Activated T-cell treated with anti-CD3 and anti-CD28 coated beads, Interleukin-2, amount 50 U/mL, for 1 hour (primary cell): ENCODE results near the gene C10orf90.
"Not testable (repeated sequence)": the region's sequence is repeated elsewhere in the genome, so short reads cannot be mapped to it uniquely, and the experiment has no call there.

Experiments
- DNase-seq: peaks from one replicate; pipeline ENCODE4 v3.0.0-alpha.2; 2020

The C10orf90 gene

DNA sequence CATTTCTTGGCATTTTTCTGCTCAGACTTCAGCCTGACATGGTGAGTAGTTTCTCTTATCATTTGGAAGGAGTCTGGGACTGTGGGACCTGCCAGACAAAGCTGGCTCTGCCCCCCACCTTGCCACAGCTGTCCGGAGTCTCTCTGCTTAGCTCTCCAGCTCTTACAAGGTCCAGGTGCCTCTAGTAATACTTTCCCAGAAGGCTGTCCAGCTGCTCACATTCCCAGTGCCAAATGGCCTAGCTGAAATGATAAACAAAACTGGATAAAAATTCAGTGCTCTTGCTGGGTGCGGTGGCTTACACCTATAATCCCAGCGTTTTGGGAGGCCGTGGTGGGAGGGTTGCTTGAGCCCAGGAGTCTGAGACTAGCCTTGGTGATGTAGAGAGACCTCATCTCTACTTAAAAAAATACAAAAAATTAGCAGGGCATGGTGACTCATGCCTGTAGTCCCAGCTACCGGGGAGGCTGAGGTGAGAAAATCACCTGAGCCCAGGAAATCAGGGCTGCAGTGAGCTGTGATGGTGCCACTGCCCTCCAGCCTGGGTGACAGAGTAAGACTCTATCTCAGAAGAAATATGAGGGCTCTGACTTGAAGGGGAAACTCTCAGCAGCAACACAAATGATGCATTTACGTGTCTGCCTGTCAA is 86.8 kb downstream of the C10orf90 start:
- DNase-seq: no peak

DNA sequence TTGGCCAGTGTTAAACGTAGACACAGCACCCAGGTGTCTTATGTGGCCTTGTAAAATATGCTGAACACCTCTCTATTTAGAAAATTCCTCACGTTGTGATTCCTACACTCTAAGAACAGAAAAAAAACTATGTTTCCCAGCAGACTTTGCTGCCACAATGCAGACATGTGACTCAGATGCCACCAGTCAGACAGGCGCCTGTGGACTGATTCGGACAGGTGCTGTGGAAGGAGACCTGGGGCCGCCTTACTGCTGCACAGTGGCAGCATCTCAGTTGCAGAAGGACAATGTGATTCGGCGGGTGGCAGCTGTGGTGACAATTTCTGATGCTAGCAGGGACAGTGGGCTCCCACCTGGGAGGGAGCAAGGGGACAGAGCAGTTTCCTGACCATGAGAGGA is 88.8 kb downstream of the C10orf90 start:
- DNase-seq: no peak

DNA sequence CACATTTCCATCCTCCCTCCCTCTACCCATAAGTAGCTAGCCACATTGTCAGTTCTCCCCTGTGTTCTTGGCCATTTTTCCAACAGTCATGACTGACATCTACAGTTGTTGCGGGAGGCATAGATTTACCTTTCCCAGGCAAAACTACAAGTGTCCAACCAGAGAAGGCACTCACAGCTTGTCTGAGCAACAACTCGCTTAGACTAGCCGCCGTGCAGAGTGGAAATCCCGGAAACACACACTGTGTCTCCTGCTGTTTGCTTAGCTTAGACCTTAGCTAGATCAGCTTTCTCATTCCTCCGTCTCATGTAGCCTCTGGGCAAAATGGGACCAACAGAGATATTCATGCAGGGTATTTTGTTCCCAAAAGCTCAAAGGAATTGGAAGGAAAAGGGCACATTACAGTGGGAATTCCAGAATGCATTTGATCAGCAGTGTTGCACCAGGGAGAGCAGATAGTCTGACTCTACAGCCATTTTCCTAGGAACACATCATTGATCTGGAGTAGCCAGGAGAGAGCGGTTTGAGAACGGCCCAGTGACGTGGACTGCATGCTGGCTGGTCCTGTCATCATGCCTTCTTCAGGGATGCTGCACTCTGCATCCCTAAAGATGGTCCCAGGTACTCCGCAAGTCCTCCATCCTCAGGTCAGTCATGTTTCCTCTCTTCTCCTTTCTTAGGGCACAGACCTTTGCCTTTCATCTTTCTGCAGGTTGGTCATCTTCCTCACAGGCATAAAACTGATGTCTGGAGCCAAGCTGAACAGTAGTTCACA is 89.4 kb downstream of the C10orf90 start:
- no peak for DNase-seq

DNA sequence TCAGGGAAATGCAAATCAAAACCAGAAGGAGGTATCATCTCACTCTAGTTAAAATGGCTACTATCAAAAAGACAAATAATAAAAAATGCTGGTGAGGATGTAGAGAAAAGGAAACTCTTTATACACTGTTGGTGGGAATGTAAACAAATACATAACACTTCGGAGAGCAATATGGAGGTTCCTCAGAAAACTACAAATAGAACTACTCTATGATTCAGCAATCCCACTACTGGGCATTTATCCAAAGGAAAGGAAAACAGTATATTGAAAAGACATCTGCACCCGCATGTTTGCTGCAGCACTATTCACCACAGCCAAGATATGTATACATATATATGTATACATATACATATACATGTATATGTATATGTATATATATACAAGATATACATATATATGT is 94.2 kb downstream of the C10orf90 start:
- no peak for DNase-seq

- no peak for DNase-seq
Measured at GRCh38 chr10:126570621-126571602, 99.6 kb downstream of the C10orf90 start.

- DNase-seq: no peak
Measured at GRCh38 chr10:126570245-126570570, 100.3 kb downstream of the C10orf90 start.

- no peak for DNase-seq
Measured at GRCh38 chr10:126569513-126570244, 100.8 kb downstream of the C10orf90 start.

- no peak for DNase-seq
Measured at GRCh38 chr10:126568809-126569385, 101.6 kb downstream of the C10orf90 start.

GRCh38 chr10:126565871-126566270 is 104.6 kb downstream of the C10orf90 start:
- DNase-seq: no peak

DNA sequence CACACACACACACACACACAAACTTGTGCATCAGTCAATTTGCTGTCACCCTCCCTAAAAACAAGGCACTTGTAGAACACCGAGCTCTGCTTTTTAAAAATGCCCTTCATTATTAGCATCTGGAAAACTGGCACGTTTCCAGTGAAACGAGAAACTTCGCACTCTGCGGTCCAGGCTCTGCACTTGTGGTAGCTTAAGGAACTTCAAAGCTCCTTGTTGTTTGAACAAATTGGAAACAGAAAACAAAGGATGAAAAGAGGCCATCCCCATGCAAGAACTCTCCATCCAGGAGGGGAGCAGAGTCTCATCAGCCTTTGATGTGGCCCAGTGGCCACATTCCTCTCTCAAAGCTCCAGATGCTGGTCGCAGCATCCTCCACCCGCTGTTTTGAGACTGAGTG is 105.1 kb downstream of the C10orf90 start:
- DNase-seq: no peak

DNA sequence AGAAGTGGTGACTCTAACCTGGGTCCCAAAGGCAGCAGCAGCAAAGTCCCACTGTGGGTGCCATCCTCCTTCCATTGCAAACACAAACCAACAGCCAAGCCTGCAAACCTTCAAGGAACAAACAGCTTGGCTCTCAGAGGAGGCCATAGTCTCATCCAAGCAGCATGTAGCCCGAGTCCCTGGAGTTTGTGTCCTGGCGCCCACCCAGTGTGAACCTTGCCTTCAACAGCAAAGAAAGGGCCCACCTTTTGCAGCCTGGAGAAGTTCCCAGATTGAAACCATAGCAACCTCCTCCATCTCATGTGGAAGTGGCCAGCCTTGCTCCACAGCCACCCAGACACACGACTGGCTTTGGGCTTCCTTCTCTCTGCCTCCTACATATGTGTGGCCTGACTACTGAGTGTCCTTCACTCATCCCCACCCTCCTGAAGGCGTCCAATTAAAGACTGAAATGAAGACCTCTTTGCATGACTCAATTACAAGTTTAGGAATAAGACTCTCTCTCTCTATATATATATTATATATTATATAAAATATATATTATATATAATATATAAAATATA is 106.1 kb downstream of the C10orf90 start:
- no peak for DNase-seq

DNA sequence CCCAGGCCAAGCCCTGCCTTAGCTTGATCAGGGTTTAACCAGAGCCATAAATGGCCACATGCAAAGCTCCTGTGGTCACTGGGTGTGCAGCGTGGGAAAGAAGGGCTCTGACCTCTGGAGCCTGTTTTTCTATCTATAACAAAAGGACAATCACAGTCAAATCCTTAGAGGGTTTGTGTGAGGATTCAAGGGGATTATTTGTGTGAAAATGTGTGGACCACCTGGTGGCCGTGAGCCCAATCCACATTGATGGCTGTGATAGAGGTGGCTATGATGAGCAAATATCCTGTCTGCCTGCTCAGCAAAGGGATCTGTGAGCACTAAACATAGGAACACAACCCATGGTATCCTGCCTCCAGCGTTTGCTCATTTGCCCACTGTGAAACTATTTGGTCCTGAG is 107.1 kb downstream of the C10orf90 start:
- no peak for DNase-seq

DNA sequence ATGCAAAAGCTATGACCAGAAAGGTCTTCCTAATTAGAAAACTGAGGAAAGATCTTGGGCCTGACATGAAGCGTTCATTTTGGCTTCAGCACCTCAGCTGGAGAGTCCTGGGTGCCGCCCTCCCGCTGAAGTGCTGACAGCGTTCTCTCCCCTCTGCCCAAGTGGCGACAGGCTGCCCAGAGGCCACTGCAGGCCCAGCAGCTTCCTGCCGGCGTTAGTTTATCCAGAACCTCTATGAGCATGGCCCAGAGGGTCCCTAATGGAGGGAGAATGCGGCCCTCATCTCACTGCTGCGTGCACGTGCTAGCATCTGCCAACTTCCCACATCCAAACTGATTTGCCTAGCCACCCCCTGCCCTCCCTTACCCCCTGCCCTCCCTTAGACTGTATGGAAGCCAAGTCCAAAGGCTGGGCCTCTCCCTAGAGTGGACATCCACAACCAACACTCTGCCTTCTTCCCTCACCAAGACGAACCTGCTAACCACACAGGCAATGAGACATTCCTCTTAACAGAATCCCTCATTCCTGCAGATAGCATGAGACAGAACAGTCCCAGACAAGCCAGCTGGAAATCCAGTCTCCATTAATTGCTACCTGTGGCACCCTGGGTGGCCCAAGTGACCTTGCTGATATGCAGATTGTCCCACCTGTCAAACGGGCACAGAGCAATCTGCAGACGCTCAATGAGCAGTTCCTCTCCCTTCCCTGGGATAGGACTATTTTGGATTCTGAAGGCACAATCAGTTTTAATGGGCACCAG is 108.4 kb downstream of the C10orf90 start:
- no peak for DNase-seq

- DNase-seq: no peak
Measured at GRCh38 chr10:126561294-126561920, 109.1 kb downstream of the C10orf90 start.

DNA sequence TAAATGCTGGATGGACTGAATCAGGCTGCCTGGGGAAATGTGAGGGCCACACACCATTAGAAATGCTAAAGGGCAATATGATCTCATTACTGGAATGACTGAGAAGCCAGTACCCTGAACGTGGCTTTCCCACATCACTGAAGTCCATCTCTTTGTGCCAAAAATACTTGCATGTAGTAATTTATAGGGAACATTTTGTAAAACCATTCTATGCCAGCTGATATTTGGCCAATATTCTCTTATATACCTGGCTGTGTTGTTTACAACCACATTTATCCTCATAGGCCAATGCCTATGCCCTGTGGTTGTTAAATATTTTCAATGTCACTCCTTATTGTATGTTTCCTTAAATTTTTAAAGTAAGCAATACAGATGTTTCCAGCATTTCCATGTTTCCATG is 111.6 kb downstream of the C10orf90 start:
- DNase-seq: no peak

DNA sequence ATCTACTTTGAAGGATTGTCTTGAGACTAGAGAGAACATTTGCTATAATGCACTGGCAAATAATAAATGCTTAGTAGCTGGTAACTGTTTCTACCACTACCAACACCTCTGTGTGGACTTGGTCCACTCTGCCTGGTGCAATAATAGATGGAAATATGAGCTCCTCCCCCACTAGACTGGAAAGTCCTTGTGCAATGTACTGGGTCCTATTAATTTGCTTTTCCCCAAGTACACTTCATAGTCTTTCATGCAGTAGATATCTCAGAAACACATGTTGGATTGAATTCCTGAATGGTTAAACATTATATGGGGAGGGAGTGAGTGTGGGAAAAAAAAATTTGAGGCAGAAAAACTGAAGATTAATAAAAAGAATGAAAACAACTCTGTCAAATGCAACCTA is 119.3 kb downstream of the C10orf90 start:
- no peak for DNase-seq

GRCh38 chr10:126550586-126550985 is 119.9 kb downstream of the C10orf90 start:
- not testable (repeated sequence) for DNase-seq

GRCh38 chr10:126549344-126549743 is 121.1 kb downstream of the C10orf90 start:
- no peak for DNase-seq

DNA sequence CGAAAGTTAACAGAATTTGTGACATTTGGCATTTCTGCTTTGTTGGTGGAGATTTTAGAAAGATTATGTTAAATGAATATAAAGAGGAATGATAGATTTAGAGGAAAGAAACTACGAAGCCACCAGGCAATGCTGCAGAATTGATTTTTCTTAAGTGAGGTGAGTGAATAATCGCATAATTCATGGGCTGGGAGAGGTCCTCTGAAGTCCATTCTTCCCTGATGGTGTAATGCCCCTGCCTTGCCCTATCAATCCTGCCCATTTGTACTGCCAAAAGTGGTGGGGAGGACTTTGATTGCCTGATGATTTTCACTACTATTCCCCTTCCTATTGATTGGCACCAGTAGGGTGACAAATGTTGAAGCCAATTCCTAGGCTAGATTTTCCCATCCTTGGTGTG is 125.9 kb downstream of the C10orf90 start:
- DNase-seq: no peak

DNA sequence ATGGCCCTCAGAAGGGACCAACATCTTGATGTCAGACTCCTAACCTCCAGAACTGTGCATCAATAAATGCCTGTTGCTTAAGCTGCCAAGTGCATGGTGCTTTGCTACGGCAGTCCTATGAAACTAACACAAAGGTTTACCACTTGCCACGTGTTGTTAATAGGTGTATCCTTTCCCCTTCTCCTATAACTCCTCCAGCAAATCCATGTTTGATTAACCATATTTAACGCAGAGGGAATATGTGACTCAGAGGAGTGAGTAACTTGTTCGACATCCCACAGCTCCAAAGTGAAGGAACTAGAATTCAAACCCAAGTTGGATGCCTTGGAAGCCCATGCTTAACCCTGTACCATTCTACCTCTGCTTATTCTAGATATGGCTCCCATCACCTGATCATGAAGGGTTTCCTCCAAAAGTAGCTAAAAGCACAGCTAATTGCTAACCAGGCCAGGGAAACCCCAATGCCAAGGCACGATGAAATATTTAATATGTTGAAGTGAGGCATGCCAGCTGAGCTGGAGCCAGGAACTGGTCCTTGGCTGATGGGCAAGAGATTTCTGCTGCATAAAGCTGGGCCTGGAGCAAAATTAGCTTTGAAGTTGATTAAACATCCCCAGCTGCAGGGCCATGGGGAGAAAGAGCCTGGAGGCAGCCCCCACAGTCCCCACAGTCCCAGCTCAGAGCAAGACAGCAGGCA is 131.9 kb downstream of the C10orf90 start:
- no peak for DNase-seq
